Measurements from ENCODE around the gene HSPA12A.

Gene HSPA12A

GRCh38 chr10:116770281-116770680 lies 27.9 kb upstream of the HSPA12A start:
- no peak for DNase-seq (ENCODE audit: low read depth)

DNA sequence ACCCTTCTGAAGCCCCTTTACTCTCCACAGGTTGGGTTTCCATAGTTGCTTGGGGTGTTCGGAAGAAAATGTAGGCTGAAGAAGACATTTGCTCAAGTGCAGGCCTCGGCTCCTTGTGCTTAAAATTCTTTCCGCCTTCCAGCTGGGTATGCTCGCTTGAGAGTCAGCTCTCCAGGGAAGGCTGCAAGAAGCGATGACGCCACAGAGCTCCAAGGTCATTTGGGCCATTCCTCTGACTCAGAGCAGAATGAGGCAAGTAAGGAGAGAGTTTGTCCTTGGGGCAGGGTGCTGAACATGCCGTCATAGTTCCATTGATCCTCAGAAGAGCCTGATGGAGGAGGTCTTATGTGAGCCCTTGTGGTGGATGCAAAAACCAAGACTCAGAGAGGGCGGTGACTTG lies 27.4 kb upstream of the HSPA12A start:
- no peak for DNase-seq (ENCODE audit: low read depth)

DNA sequence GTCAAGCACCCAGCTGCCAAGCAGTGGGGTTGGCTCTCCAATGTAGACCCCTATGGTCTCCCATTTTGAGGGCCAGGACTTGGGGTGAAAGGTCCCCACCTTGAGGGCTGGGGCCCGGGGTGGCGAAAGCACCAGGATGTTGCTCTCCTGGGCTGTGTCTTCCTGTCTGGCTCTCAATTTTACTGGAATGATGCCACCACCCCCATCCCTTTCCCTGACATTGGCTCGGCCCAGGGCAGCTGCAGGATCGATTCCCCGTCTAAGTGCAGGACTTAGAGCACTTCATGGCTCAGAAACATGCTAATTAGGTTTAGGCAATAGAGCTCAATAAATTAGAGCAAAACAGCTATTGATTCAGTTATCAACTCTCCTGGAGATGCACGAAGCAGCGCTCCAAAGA lies 27.0 kb upstream of the HSPA12A start:
- no peak for DNase-seq (ENCODE audit: low read depth)

DNA sequence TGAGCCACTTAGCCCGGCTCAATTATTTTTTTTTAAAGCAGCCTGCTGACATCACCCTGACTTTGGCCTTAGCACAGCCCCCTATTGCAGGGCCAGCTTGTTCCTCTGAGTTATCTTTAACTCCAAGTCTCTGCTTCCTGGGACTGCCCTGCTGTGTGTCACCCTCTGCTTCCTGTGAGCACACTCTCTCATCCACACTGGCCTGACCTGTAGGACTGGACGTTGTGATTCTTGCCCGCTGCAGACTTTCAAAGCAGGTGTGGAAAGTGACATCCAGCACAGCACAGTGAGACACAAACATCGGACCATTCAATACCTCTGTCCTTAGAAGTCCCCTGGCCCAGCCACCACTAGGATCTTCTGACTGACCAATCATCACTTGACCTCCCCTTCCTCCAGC lies 26.4 kb upstream of the HSPA12A start:
- DNase-seq (ENCODE audit: low read depth): no peak

- DNase-seq (ENCODE audit: low read depth): no peak
Observed at GRCh38 chr10:116766837-116767634, 24.7 kb upstream of the HSPA12A start.

- no peak for DNase-seq (ENCODE audit: low read depth)
Observed at GRCh38 chr10:116766241-116766827, 24.0 kb upstream of the HSPA12A start.

GRCh38 chr10:116765648-116766081 lies 23.3 kb upstream of the HSPA12A start:
- no peak for DNase-seq (ENCODE audit: low read depth)

DNA sequence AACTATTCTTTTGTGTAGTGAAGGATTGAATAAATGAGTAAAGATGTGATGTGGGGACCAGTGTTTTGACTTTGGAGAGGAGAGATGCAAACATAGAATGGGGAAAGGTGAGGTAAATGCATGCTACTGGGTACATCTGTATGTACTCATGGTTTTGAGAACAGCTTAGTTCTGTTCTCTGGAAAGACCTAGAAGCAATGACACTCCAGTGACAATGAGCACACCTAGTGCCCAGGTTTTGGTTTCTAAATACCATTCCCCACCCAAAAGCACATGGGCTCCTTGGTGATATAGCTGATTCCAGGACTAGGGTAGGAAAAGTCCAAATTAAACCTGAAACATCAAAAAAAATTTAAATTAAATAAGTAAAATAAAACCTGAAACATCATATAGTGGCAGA lies 22.6 kb upstream of the HSPA12A start:
- no peak for DNase-seq (ENCODE audit: low read depth)

DNA sequence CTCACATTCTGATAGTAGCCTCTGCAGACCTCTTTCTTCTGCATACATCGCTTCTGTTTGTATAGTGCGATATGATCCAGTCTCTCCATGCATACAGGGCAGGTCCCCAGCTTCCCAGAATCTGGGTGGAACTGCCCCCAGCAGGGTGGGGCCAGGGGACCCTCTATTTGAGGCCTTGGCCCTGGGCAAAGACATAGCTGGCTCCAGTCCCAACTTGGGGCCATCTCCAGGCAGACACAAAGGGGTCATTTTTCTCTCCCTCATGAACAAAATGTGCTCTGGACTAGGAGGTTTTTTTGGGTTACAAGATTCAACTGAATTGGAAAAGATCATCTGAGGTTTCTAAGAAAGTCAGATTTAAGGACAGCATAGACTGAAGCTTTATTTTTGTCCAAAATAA lies 21.1 kb upstream of the HSPA12A start:
- DNase-seq (ENCODE audit: low read depth): no peak

DNA sequence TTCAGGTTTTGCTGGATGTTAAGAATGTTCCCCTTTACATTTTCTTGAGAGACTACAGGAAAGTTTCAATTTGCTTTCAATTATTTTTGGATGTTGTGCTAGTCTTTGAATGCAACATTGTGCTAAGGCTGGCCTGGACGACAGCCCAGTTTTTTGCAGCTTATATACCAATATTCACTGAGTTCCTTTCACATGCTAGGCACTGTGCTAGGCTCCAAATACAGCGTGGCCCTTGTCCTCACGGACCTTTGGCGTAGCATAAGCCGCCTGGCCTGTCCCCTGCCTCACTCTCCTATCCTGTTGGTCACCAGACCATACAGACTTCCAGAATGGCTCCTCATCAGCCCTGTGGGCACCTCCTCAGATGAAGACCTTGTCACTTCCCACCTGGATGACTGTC lies 19.5 kb upstream of the HSPA12A start:
- DNase-seq (ENCODE audit: low read depth): no peak

DNA sequence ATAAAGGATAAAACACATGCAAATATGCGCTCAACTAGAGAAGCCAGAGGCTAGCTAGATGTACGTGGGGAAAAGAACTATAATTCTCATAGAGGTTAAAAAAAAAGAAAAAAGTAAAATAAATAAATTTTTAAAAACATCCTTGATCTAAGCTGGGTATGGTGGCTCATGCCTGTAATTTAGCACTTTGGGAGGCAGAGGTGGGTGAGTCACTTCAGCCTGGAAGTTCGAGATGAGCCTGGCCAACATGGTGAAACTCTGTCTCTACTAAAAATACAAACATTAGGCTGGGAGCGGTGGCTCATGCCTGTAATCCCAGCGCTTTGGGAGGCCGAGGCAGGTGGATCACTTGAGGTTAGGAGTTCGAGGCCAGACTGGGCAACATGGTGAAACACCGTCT lies 18.6 kb upstream of the HSPA12A start:
- DNase-seq (ENCODE audit: low read depth): no peak

GRCh38 chr10:116757246-116757645 lies 14.9 kb upstream of the HSPA12A start:
- DNase-seq (ENCODE audit: low read depth): no peak

DNA sequence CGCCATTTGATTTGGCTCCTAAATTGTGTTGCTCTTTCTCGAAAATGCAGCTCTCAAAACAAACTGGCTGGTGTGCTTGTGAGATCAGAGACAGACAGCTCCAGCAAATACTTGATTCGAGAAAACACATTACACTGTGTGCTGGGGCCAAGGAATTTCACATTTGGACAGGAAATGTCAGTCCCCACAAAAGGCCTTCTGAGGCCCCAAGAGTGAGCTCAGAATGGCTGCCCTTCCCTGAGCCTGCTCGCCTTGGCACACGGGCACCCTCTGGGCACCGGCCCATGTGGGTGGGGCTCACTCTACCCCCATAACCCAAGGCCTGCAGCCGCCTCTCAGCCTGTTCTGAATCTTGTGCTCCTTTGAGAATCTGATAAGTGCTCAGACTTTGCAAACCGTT lies 13.9 kb upstream of the HSPA12A start:
- DNase-seq (ENCODE audit: low read depth): no peak

GRCh38 chr10:116753759-116754158 lies 11.4 kb upstream of the HSPA12A start:
- DNase-seq (ENCODE audit: low read depth): no peak

GRCh38 chr10:116752969-116753665 lies 10.8 kb upstream of the HSPA12A start:
- DNase-seq (ENCODE audit: low read depth): no peak

DNA sequence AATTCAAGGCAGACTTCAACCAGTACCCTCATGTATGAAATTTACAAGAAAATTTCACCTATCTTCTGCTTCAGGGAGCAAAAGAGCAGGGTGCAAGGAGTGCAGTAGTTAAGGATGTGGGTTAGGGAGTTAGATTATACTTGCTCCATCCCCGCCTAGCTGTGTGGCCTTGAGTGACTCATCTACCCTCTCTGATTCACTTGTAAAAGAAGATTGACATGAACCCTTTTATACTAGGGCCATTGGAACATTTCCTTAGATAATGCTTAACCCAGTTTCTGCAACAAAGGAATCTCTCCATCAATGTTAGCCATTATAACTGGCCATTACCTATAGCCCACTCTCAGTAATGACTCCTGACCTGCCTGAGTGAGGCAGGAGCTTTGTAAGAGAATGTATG lies 10.2 kb upstream of the HSPA12A start:
- no peak for DNase-seq (ENCODE audit: low read depth)

- no peak for DNase-seq (ENCODE audit: low read depth)
Observed at GRCh38 chr10:116748471-116748870, 6.1 kb upstream of the HSPA12A start.

DNA sequence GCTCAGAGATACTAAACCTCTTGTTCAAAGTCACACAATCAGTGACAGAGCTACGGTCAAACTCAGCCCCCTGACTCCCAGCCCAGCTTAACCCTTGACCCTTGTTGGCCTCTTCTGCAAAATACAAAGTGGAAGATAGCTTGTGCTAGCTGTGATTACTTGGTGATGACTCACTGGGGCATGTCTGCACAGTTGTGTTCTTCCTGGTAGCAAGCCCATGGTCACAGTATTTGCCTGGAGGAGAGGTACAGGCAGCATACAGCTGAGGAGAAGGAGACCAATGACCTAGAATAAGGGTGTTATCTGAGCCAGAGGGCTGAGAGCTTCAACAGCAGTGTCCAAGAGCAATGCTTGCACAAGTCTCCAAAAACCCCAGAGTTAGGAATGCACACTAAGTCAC lies 5.7 kb upstream of the HSPA12A start:
- DNase-seq (ENCODE audit: low read depth): no peak

DNA sequence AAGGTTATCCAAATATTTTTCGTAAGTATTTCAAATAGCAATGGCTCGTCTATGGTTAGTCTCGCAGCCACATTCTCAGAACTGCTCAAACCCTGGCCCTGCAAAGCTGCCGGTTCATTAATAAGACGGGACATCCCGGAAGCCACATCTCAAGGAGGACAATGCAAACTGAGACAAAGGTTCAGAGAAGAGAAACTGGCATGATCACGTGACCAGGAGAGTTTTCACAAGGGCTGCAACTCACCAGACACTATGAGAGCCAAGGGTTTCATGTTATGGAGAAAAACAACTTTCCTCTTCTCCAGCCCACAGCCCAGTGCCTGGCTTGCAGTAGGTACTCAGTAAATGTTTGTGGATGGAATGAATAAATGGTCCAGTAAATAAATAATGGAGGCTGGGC lies 5.0 kb upstream of the HSPA12A start:
- DNase-seq (ENCODE audit: low read depth): no peak

GRCh38 chr10:116744885-116745284 lies 2.5 kb upstream of the HSPA12A start:
- no peak for DNase-seq (ENCODE audit: low read depth)

DNA sequence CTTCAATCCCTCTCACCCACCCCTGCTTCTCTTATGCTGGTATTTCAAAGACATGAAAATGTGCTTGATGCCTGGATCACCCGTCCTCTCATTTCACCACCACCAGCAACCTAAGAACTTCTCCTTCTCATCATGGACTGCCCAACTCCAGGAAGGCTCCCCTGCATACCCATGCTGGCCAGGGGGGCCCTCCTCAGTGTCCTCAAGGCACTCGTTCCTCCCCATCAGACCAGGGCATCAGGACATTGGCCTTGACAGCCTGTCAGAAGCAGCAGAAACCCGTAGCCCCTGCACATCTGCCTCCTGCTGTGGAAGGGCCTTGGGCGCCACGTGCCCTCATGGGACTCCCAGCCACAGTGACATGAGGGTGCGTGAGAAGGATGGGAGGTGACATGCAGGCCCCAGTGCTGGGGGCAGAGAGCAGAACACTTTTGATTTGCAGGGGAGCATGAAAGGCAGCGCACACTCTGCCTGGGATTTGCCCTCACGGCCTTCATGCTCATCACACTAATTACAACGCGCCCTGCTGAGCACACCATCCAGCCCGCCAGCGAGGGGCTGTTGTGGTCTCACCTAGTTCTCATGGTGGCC lies 1.9 kb upstream of the HSPA12A start:
- DNase-seq (ENCODE audit: low read depth): no peak

- no peak for DNase-seq (ENCODE audit: low read depth)
Observed at GRCh38 chr10:116743266-116744064, 1.1 kb upstream of the HSPA12A start.
